ENCODE data around the gene SORL1.

The SORL1 gene

DNA sequence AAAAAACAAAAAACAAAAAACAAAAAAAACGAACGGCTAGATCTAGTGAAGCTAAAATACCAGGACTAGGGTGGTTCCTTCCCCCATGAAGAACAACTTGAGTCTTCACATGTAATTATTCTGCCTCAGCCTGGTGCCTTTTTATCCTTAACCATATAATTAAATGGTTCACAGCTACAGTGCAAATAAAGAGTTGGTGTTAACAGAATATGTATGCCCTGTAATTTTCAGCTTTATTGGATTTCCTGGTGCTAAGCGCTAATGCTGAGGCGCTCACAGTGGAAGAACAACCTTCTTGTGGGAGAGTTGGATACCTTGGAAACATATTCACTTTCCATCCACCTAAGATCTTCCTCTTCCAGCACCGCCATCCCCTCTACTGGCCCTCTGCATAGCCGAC lies 159.1 kb downstream of the SORL1 start:
- Histone ChIP-seq H3K79me2 (ENCODE audit: control insufficient read depth, insufficient read depth, low read length) (no peaks in the 10 kb centered on the region), H2BK15ac (replicated peaks; ENCODE audit: low read depth) (no peak overlapping the region), H2BK120ac (ENCODE audit: low read depth, low read length) (no peak overlapping the region), H3K36me3 (ENCODE audit: control insufficient read depth, insufficient read depth, low read length) (peaks cover 4% of the 10 kb centered on the region), H3K4me1 (ENCODE audit: control insufficient read depth, low read depth, low read length) (no peaks in the 10 kb centered on the region), H3K4me2 (ENCODE audit: low read length) (no peak overlapping the region), H3K18ac (ENCODE audit: low read length) (no peak overlapping the region), H4K8ac (ENCODE audit: low read depth, low read length) (no peak overlapping the region), H2AK5ac (ENCODE audit: low read length) (no peak overlapping the region), H2BK5ac (ENCODE audit: low read length) (no peak overlapping the region), H3K4me3 (ENCODE audit: low read length) (no peak overlapping the region), H3K79me1 (ENCODE audit: low read length) (no peaks in the 10 kb centered on the region), H3K27me3 (ENCODE audit: insufficient read depth, low read length, poor library complexity) (no peaks in the 10 kb centered on the region), H3K23ac (ENCODE audit: low read length) (no peak overlapping the region), H3K27ac (ENCODE audit: low read depth, low read length) (no peak overlapping the region), H3K56ac (ENCODE audit: low read length) (no peak overlapping the region), H3K9ac (ENCODE audit: low read length) (no peak overlapping the region), H4K5ac (ENCODE audit: low read length) (no peak overlapping the region), H3K4ac (ENCODE audit: low read depth, low read length) (no peak overlapping the region)
- WGBS (ENCODE audit: extremely low coverage, insufficient coverage, low lambda C conversion rate): no CpG with 5 or more reads among the region's 6 CpGs
- no peak for DNase-seq

DNA sequence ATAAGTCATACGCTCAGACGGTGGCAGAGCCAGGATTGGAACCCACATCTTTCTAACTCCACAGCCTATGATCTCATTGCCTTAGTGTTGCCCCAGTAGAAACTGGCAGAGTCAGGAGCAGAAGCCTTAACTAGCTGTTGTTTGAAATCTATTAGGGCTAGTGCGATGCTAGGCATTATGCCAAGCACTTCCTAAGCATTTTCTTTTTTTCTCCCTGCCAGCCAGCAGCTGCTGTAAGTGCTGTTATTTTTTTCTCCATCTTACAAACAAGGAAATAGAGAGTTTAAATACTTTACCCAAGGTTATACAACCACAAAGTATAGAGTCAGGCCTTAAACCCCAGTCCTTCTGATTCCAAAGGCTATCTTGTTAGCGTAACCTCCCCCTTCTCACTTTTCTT lies 161.6 kb downstream of the SORL1 start:
- H3K4me2 ChIP-seq (ENCODE audit: low read length): no peak overlapping the region
- H3K4ac ChIP-seq (ENCODE audit: low read depth, low read length): no peak overlapping the region
- no peak overlapping the region for H3K9ac ChIP-seq (ENCODE audit: low read length)
- H2BK15ac ChIP-seq (replicated peaks; ENCODE audit: low read depth): no peak overlapping the region
- no peak overlapping the region for H2BK5ac ChIP-seq (ENCODE audit: low read length)
- no peaks in the 10 kb centered on the region for H3K79me2 ChIP-seq (ENCODE audit: control insufficient read depth, insufficient read depth, low read length)
- no peaks in the 10 kb centered on the region for H3K79me1 ChIP-seq (ENCODE audit: low read length)
- no peak overlapping the region for H3K56ac ChIP-seq (ENCODE audit: low read length)
- no peak overlapping the region for H3K23ac ChIP-seq (ENCODE audit: low read length)
- H3K27me3 ChIP-seq (ENCODE audit: insufficient read depth, low read length, poor library complexity): no peaks in the 10 kb centered on the region
- peaks cover 6% of the 10 kb centered on the region for H3K36me3 ChIP-seq (ENCODE audit: control insufficient read depth, insufficient read depth, low read length)
- no peak overlapping the region for H2BK120ac ChIP-seq (ENCODE audit: low read depth, low read length)
- no peak overlapping the region for H3K4me3 ChIP-seq (ENCODE audit: low read length)
- H3K4me1 ChIP-seq (ENCODE audit: control insufficient read depth, low read depth, low read length): no peaks in the 10 kb centered on the region
- no peak overlapping the region for H3K18ac ChIP-seq (ENCODE audit: low read length)
- no peak overlapping the region for H2AK5ac ChIP-seq (ENCODE audit: low read length)
- DNase-seq: no peak
- no CpG with 5 or more reads among the region's 4 CpGs for WGBS (ENCODE audit: extremely low coverage, insufficient coverage, low lambda C conversion rate)
- no peak overlapping the region for H3K27ac ChIP-seq (ENCODE audit: low read depth, low read length)
- H4K8ac ChIP-seq (ENCODE audit: low read depth, low read length): no peak overlapping the region
- no peak overlapping the region for H4K5ac ChIP-seq (ENCODE audit: low read length)

DNA sequence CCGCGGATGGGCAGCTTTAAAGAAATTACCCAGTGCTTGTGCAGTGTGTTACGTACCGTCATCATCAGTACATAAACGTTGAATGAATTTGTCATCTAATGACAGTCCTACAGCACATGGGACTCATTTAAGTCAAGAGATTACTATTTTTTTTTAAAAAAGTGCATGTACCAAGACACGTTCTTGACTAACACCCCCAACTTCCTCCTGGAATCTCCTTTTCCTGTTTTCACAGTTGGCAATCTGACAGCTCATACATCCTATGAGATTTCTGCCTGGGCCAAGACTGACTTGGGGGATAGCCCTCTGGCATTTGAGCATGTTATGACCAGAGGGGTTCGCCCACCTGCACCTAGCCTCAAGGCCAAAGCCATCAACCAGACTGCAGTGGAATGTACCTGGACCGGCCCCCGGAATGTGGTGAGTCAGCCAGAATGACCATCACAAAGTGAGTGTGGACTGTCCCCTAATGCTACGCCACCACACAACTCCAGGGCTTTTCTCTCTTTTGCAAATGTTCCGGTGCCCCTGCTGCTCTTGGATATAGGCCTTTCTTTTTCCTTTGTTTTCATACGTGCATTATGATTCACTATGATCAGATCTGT lies 162.6 kb downstream of the SORL1 start:
- Histone ChIP-seq H3K4me2 (ENCODE audit: low read length) (no peak overlapping the region), H3K9ac (ENCODE audit: low read length) (no peak overlapping the region), H3K27me3 (ENCODE audit: insufficient read depth, low read length, poor library complexity) (no peaks in the 10 kb centered on the region), H3K23ac (ENCODE audit: low read length) (no peak overlapping the region), H2BK15ac (replicated peaks; ENCODE audit: low read depth) (no peak overlapping the region), H3K27ac (ENCODE audit: low read depth, low read length) (no peak overlapping the region), H2AK5ac (ENCODE audit: low read length) (no peak overlapping the region), H3K36me3 (ENCODE audit: control insufficient read depth, insufficient read depth, low read length) (peaks cover 9% of the 10 kb centered on the region), H3K4ac (ENCODE audit: low read depth, low read length) (no peak overlapping the region), H2BK120ac (ENCODE audit: low read depth, low read length) (no peak overlapping the region), H3K79me2 (ENCODE audit: control insufficient read depth, insufficient read depth, low read length) (no peaks in the 10 kb centered on the region), H4K8ac (ENCODE audit: low read depth, low read length) (no peak overlapping the region), H3K4me1 (ENCODE audit: control insufficient read depth, low read depth, low read length) (no peaks in the 10 kb centered on the region), H3K18ac (ENCODE audit: low read length) (no peak overlapping the region), H3K56ac (ENCODE audit: low read length) (no peak overlapping the region), H2BK5ac (ENCODE audit: low read length) (no peak overlapping the region), H3K79me1 (ENCODE audit: low read length) (no peaks in the 10 kb centered on the region), H4K5ac (ENCODE audit: low read length) (no peak overlapping the region), H3K4me3 (ENCODE audit: low read length) (no peak overlapping the region)
- no CpG with 5 or more reads among the region's 12 CpGs for WGBS (ENCODE audit: extremely low coverage, insufficient coverage, low lambda C conversion rate)
- peak; percentile 46 for DNase-seq

DNA sequence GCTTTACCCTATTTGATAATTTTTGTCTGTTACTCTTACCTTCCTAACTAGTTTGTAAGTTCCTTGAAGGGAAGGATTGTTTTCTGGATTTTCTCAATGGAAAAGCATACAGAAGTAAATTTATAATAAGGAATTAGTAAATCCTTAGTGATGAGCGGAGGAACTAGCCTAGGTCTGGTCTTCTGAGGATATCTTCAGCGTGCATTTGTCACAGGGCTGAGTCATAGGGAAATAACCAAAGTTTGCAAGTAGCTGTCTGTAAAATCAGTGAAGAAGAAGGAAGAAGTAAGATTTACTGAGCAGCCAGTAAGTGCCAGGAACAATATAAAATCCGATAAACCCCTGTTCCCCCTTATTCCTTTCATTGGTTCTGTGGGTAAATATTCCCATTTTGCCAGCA lies 163.4 kb downstream of the SORL1 start:
- Histone ChIP-seq H3K79me2 (ENCODE audit: control insufficient read depth, insufficient read depth, low read length) (no peaks in the 10 kb centered on the region), H3K4ac (ENCODE audit: low read depth, low read length) (no peak overlapping the region), H3K27ac (ENCODE audit: low read depth, low read length) (no peak overlapping the region), H3K18ac (ENCODE audit: low read length) (no peak overlapping the region), H4K5ac (ENCODE audit: low read length) (no peak overlapping the region), H3K4me1 (ENCODE audit: control insufficient read depth, low read depth, low read length) (no peaks in the 10 kb centered on the region), H2AK5ac (ENCODE audit: low read length) (no peak overlapping the region), H2BK5ac (ENCODE audit: low read length) (no peak overlapping the region), H3K79me1 (ENCODE audit: low read length) (no peaks in the 10 kb centered on the region), H3K56ac (ENCODE audit: low read length) (no peak overlapping the region), H2BK120ac (ENCODE audit: low read depth, low read length) (no peak overlapping the region), H4K8ac (ENCODE audit: low read depth, low read length) (no peak overlapping the region), H3K4me3 (ENCODE audit: low read length) (no peak overlapping the region), H3K27me3 (ENCODE audit: insufficient read depth, low read length, poor library complexity) (no peaks in the 10 kb centered on the region), H2BK15ac (replicated peaks; ENCODE audit: low read depth) (no peak overlapping the region), H3K36me3 (ENCODE audit: control insufficient read depth, insufficient read depth, low read length) (peaks cover 11% of the 10 kb centered on the region), H3K9ac (ENCODE audit: low read length) (no peak overlapping the region), H3K4me2 (ENCODE audit: low read length) (no peak overlapping the region), H3K23ac (ENCODE audit: low read length) (no peak overlapping the region)
- no peak for DNase-seq
- no CpG with 5 or more reads among the region's 3 CpGs for WGBS (ENCODE audit: extremely low coverage, insufficient coverage, low lambda C conversion rate)

DNA sequence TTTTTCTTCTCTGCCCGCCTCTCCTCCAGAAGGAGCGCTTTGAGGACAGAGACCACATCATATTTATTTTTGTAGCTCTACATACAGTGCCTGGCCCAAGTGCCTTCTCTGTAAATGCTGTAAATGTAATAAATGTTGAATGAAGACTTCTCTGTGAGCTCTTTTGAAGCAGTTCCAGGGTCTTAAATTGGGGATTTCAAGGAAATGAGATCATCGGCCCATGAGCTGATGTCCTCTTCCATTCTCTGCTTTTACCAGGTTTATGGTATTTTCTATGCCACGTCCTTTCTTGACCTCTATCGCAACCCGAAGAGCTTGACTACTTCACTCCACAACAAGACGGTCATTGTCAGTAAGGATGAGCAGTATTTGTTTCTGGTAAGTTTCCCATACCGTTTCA lies 166.4 kb downstream of the SORL1 start:
- H2BK15ac ChIP-seq (replicated peaks; ENCODE audit: low read depth): no peak overlapping the region
- H3K4me3 ChIP-seq (ENCODE audit: low read length): no peak overlapping the region
- H3K36me3 ChIP-seq (ENCODE audit: control insufficient read depth, insufficient read depth, low read length): peaks cover 11% of the 10 kb centered on the region
- H3K27me3 ChIP-seq (ENCODE audit: insufficient read depth, low read length, poor library complexity): no peaks in the 10 kb centered on the region
- H2BK5ac ChIP-seq (ENCODE audit: low read length): no peak overlapping the region
- no peaks in the 10 kb centered on the region for H3K4me1 ChIP-seq (ENCODE audit: control insufficient read depth, low read depth, low read length)
- H3K23ac ChIP-seq (ENCODE audit: low read length): no peak overlapping the region
- DNase-seq: no peak
- H4K5ac ChIP-seq (ENCODE audit: low read length): no peak overlapping the region
- no peak overlapping the region for H3K9ac ChIP-seq (ENCODE audit: low read length)
- H3K56ac ChIP-seq (ENCODE audit: low read length): no peak overlapping the region
- no peak overlapping the region for H3K4ac ChIP-seq (ENCODE audit: low read depth, low read length)
- WGBS (ENCODE audit: extremely low coverage, insufficient coverage, low lambda C conversion rate): no CpG with 5 or more reads among the region's 8 CpGs
- H3K79me2 ChIP-seq (ENCODE audit: control insufficient read depth, insufficient read depth, low read length): no peaks in the 10 kb centered on the region
- H3K27ac ChIP-seq (ENCODE audit: low read depth, low read length): no peak overlapping the region
- H3K4me2 ChIP-seq (ENCODE audit: low read length): no peak overlapping the region
- H2BK120ac ChIP-seq (ENCODE audit: low read depth, low read length): no peak overlapping the region
- H4K8ac ChIP-seq (ENCODE audit: low read depth, low read length): no peak overlapping the region
- H2AK5ac ChIP-seq (ENCODE audit: low read length): no peak overlapping the region
- no peak overlapping the region for H3K18ac ChIP-seq (ENCODE audit: low read length)
- no peaks in the 10 kb centered on the region for H3K79me1 ChIP-seq (ENCODE audit: low read length)

DNA sequence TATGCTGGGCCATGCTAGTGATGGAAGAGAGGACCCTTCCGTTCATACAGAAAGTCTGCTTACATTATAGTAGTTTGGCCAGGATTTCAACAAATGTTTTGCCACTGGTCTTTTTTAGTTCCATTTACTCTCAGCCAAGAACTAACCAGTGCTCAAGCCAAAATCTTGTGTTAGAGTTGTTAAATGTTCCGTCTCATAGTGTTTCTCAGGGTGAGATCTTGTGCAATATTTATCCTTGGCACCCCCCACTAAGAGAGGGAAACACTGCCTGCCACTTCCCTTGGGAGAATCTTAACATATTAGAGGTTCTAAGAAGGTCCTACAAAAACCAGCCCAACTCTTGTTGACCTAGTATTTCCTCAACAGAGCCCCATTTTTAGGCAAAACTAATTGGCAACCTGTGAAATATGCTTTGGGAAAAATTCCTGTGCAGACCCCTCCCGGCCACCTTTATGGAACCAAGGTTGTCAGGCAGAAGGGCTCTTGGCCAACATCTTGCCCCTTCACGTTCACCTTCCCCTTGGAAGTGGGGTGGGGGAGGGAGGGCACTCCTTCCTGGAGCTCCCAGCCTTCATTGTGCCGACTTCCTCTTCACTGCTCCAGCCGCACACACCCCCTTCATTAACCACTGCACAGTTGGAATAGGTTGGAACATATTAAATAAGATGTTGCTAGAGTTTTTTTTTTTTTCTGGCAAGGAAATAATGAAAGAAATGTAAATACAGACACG lies 173.8 kb downstream of the SORL1 start:
- H3K79me2 ChIP-seq (ENCODE audit: control insufficient read depth, insufficient read depth, low read length): no peaks in the 10 kb centered on the region
- no peak overlapping the region for H4K8ac ChIP-seq (ENCODE audit: low read depth, low read length)
- H2BK5ac ChIP-seq (ENCODE audit: low read length): no peak overlapping the region
- H3K9ac ChIP-seq (ENCODE audit: low read length): no peak overlapping the region
- H2BK120ac ChIP-seq (ENCODE audit: low read depth, low read length): no peak overlapping the region
- H3K18ac ChIP-seq (ENCODE audit: low read length): no peak overlapping the region
- H3K79me1 ChIP-seq (ENCODE audit: low read length): no peaks in the 10 kb centered on the region
- no peaks in the 10 kb centered on the region for H3K36me3 ChIP-seq (ENCODE audit: control insufficient read depth, insufficient read depth, low read length)
- H3K23ac ChIP-seq (ENCODE audit: low read length): no peak overlapping the region
- no peak overlapping the region for H3K27ac ChIP-seq (ENCODE audit: low read depth, low read length)
- H3K4ac ChIP-seq (ENCODE audit: low read depth, low read length): no peak overlapping the region
- H3K56ac ChIP-seq (ENCODE audit: low read length): no peak overlapping the region
- H3K4me1 ChIP-seq (ENCODE audit: control insufficient read depth, low read depth, low read length): no peaks in the 10 kb centered on the region
- H2AK5ac ChIP-seq (ENCODE audit: low read length): no peak overlapping the region
- no peak overlapping the region for H3K4me2 ChIP-seq (ENCODE audit: low read length)
- H2BK15ac ChIP-seq (replicated peaks; ENCODE audit: low read depth): no peak overlapping the region
- H3K27me3 ChIP-seq (ENCODE audit: insufficient read depth, low read length, poor library complexity): no peaks in the 10 kb centered on the region
- DNase-seq: no peak
- H4K5ac ChIP-seq (ENCODE audit: low read length): no peak overlapping the region
- H3K4me3 ChIP-seq (ENCODE audit: low read length): no peak overlapping the region
- WGBS (ENCODE audit: extremely low coverage, insufficient coverage, low lambda C conversion rate): no CpG with 5 or more reads among the region's 7 CpGs

All from mesendoderm (in vitro differentiated cells).